Endodermal cell (in vitro differentiated cells): Measurements from ENCODE around the gene ERAP2. TPM values are rescaled to one million over a fixed set of nuclear protein-coding genes. Genes with fewer than 3 reads are reported as not detected.

Experiments used
- DNase-seq: peaks from one replicate; pipeline ENCODE4 v3.0.0-alpha.2; 2017
- H3K27ac ChIP-seq: 2 replicates; pipeline ENCODE4 v1.5.1; 2013; ENCODE audit warnings: mild to moderate bottlenecking, low read depth, low read length, moderate library complexity
- H3K27me3 ChIP-seq: 2 replicates; pipeline ENCODE4 v1.6.1; 2013; ENCODE audit warnings: mild to moderate bottlenecking, low read length, moderate library complexity; ENCODE audit not compliant: insufficient read depth, control insufficient read depth, poor library complexity, severe bottlenecking
- H3K36me3 ChIP-seq: 2 replicates; pipeline ENCODE4 v1.7.0; 2013; ENCODE audit warnings: mild to moderate bottlenecking, low read length, moderate library complexity; ENCODE audit not compliant: control insufficient read depth, insufficient read depth
- H3K4me1 ChIP-seq: one replicate; pipeline ENCODE4 v1.7.0; 2013; ENCODE audit warnings: low read length; ENCODE audit not compliant: control insufficient read depth, insufficient read depth
- H3K4me3 ChIP-seq: 2 replicates; pipeline ENCODE4 v1.5.1; 2013; ENCODE audit warnings: mild to moderate bottlenecking, low read length, moderate library complexity
- H3K9ac ChIP-seq: 2 replicates; pipeline ENCODE4 v1.6.1; 2013; ENCODE audit warnings: mild to moderate bottlenecking, low read length, moderate library complexity; ENCODE audit not compliant: poor library complexity, severe bottlenecking; ENCODE audit errors: extremely low read depth
- H3K9me3 ChIP-seq: 2 replicates; pipeline ENCODE4 v1.6.1; 2013; ENCODE audit warnings: mild to moderate bottlenecking, low read length, moderate library complexity; ENCODE audit not compliant: control insufficient read depth
- H3K27ac Mint-ChIP-seq: 2 replicates; pipeline ENCODE4 v1.8.0; 2020; ENCODE audit warnings: mixed read lengths
- H3K27me3 Mint-ChIP-seq: 2 replicates; pipeline ENCODE4 v1.8.0; 2021; ENCODE audit warnings: mild to moderate bottlenecking, mixed read lengths; ENCODE audit not compliant: insufficient read depth
- H3K36me3 Mint-ChIP-seq: 2 replicates; pipeline ENCODE4 v1.8.0; 2020; ENCODE audit warnings: low read depth, mixed read lengths
- H3K4me1 Mint-ChIP-seq: 2 replicates; pipeline ENCODE4 v1.8.0; 2020; ENCODE audit warnings: mixed read lengths
- H3K4me3 Mint-ChIP-seq: 2 replicates; pipeline ENCODE4 v1.8.0; 2020; ENCODE audit warnings: mild to moderate bottlenecking, moderate library complexity, mixed read lengths
- H3K9me3 Mint-ChIP-seq: 2 replicates; pipeline ENCODE4 v1.8.0; 2020; ENCODE audit warnings: mild to moderate bottlenecking, mixed read lengths
- WGBS, 2 experiments: methylation state at CpG; one replicate each; pipeline versions ENCODE4 v1.1.5 to v1.1.7; 2013; ENCODE audit warnings: missing lambda C conversion rate in 2 of 2, mixed read lengths in 1 of 2; ENCODE audit not compliant: insufficient coverage in 1 of 2, insufficient read length in 1 of 2; 5-methylcytosine and 5-hydroxymethylcytosine counted together
- total RNA-seq, 2 donors: library from RNA; stranded (reverse); fragmentation: NEBNext Ultra II Directional in 1 of 2; extraction: Animal tissue kit (Norgen Biotek cat#: 25700) in 1 of 2; gene quantifications; 2 replicates in 1 of 2; 3 replicates in 1 of 2; pipeline ENCODE4 v1.2.1, GENCODE V29; 2021
- TF ChIP-seq, protein P1 (sequence below): fragments of 200-600 bp; sonication (generic); conservative IDR thresholded peaks from 2 replicates; pipeline ENCODE4 v1.5.0; 2021; ENCODE audit warnings: antibody characterized with exemption, mild to moderate bottlenecking

Gene ERAP2
- total RNA-seq, 2 donors from 2014 or later: not detected

DNA sequence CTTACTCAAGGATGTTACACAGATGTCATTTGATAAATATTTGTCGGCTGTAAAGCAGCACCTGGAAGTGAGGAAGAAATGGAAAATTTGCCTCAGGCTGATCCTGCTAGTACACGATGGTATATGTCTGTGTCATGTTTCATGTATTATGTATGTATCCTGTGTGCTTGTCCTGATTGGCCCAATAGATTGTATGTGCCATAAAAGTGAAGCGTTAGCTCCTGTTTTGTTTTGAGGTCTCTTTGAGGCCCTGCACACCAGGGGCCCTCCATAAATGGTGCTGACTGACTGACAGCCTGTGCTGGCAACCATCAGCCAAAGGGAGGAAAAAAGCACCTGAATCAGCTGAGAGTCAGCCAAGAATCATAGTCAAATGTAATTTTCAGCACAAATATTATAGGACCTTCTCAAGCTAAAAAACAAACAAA, 47.7 kb downstream of the ERAP2 start:
- WGBS, 2 experiments: 60 to 78% methylated on average over 2 to 3 of the region's 3 CpGs
- H3K36me3 Mint-ChIP-seq: no peaks in the 10 kb centered on the region
- Histone ChIP-seq H3K36me3 (no peaks in the 10 kb centered on the region), H3K9me3 (no peaks in the 10 kb centered on the region), H3K27ac (no peak overlapping the region), H3K4me1 (peaks cover 6% of the 10 kb centered on the region), H3K9ac (no peak overlapping the region), H3K4me3 (no peak overlapping the region), H3K27me3 (no peaks in the 10 kb centered on the region)
- no peaks in the 10 kb centered on the region for H3K9me3 Mint-ChIP-seq
- no peak for DNase-seq
- no peak overlapping the region for H3K27ac Mint-ChIP-seq
- H3K4me1 Mint-ChIP-seq: peaks cover 11% of the 10 kb centered on the region
- no peak overlapping the region for H3K4me3 Mint-ChIP-seq
- TF ChIP-seq, protein P1, sequence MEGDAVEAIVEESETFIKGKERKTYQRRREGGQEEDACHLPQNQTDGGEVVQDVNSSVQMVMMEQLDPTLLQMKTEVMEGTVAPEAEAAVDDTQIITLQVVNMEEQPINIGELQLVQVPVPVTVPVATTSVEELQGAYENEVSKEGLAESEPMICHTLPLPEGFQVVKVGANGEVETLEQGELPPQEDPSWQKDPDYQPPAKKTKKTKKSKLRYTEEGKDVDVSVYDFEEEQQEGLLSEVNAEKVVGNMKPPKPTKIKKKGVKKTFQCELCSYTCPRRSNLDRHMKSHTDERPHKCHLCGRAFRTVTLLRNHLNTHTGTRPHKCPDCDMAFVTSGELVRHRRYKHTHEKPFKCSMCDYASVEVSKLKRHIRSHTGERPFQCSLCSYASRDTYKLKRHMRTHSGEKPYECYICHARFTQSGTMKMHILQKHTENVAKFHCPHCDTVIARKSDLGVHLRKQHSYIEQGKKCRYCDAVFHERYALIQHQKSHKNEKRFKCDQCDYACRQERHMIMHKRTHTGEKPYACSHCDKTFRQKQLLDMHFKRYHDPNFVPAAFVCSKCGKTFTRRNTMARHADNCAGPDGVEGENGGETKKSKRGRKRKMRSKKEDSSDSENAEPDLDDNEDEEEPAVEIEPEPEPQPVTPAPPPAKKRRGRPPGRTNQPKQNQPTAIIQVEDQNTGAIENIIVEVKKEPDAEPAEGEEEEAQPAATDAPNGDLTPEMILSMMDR: no peak
- no peaks in the 10 kb centered on the region for H3K27me3 Mint-ChIP-seq

GRCh38 chr5:96926276-96926675, 50.0 kb downstream of the ERAP2 start:
- peaks cover 1% of the 10 kb centered on the region for H3K27me3 Mint-ChIP-seq
- Histone ChIP-seq H3K27ac (no peak overlapping the region), H3K9ac (no peak overlapping the region), H3K36me3 (no peaks in the 10 kb centered on the region), H3K4me3 (no peak overlapping the region), H3K27me3 (no peaks in the 10 kb centered on the region), H3K9me3 (no peaks in the 10 kb centered on the region), H3K4me1 (peaks cover 6% of the 10 kb centered on the region)
- H3K4me1 Mint-ChIP-seq: peaks cover 11% of the 10 kb centered on the region
- H3K9me3 Mint-ChIP-seq: no peaks in the 10 kb centered on the region
- no peak overlapping the region for H3K27ac Mint-ChIP-seq
- 95 to 100% methylated on average over 1 of the region's 1 CpG for WGBS, 2 experiments
- no peak overlapping the region for H3K4me3 Mint-ChIP-seq
- H3K36me3 Mint-ChIP-seq: no peaks in the 10 kb centered on the region
- TF ChIP-seq, protein P1: no peak
- DNase-seq: no peak

DNA sequence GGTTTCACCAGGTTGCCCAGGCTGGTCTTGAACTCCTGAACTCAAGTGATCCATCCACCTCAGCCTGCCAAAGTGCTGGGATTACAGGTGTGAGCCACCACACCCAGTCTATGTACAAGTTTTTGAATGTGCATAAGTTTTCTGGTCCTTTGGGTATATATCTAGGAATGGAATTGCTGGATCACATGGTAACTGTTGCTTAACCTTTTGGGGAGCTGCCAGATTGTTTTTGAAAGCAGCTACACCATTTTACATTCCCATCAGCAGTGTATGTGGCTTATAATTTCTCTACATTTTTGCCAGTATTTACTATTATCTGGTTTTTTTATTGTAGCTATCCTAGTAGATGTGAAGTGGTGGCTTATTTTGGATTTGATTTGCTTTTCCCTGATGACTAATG, 50.7 kb downstream of the ERAP2 start:
- Histone ChIP-seq H3K4me3 (no peak overlapping the region), H3K27me3 (no peaks in the 10 kb centered on the region), H3K36me3 (no peaks in the 10 kb centered on the region), H3K27ac (no peak overlapping the region), H3K9ac (no peak overlapping the region), H3K4me1 (peaks cover 6% of the 10 kb centered on the region), H3K9me3 (no peaks in the 10 kb centered on the region)
- no peaks in the 10 kb centered on the region for H3K36me3 Mint-ChIP-seq
- peaks cover 5% of the 10 kb centered on the region for H3K27me3 Mint-ChIP-seq
- TF ChIP-seq, protein P1: no peak
- no peaks in the 10 kb centered on the region for H3K9me3 Mint-ChIP-seq
- peaks cover 11% of the 10 kb centered on the region for H3K4me1 Mint-ChIP-seq
- no peak for DNase-seq
- H3K27ac Mint-ChIP-seq: no peak overlapping the region
- no peak overlapping the region for H3K4me3 Mint-ChIP-seq
